ENCODE measurements around the gene GAP43.
"Not testable (repeated sequence)": the region's sequence is repeated elsewhere in the genome, so short reads cannot be mapped to it uniquely, and the experiment has no call there.

The GAP43 gene

GRCh38 chr3:115699706-115700105, 76.4 kb downstream of the GAP43 start:
- DNase-seq = peak; percentile 25

GRCh38 chr3:115702598-115702997, 79.3 kb downstream of the GAP43 start:
- no peak for DNase-seq

GRCh38 chr3:115704661-115705338, 81.5 kb downstream of the GAP43 start:
- peak; percentile 18 for DNase-seq

GRCh38 chr3:115706311-115706829, 83.1 kb downstream of the GAP43 start:
- no peak for DNase-seq

GRCh38 chr3:115708540-115708939, 85.2 kb downstream of the GAP43 start:
- no peak for DNase-seq

GRCh38 chr3:115709093-115709492, 85.8 kb downstream of the GAP43 start:
- DNase-seq = no peak

- no peak for DNase-seq
Observed at GRCh38 chr3:115709931-115710330, 86.6 kb downstream of the GAP43 start.

GRCh38 chr3:115710799-115711198, 87.5 kb downstream of the GAP43 start:
- DNase-seq = no peak

- no peak for DNase-seq
Observed at GRCh38 chr3:115712871-115713270, 89.6 kb downstream of the GAP43 start.

- DNase-seq = peak; percentile 100
Observed at GRCh38 chr3:115713284-115713683, 90.0 kb downstream of the GAP43 start.

- DNase-seq = no peak
Observed at GRCh38 chr3:115715241-115715745, 92.0 kb downstream of the GAP43 start.

GRCh38 chr3:115720983-115721382, 97.7 kb downstream of the GAP43 start:
- no peak for DNase-seq

- DNase-seq = no peak
Observed at GRCh38 chr3:115725800-115726199, 102.5 kb downstream of the GAP43 start.

GRCh38 chr3:115727135-115727534, 103.8 kb downstream of the GAP43 start:
- no peak for DNase-seq

- DNase-seq = no peak
Observed at GRCh38 chr3:115728013-115728412, 104.7 kb downstream of the GAP43 start.

- not testable (repeated sequence) for DNase-seq
Observed at GRCh38 chr3:115736341-115736740, 113.0 kb downstream of the GAP43 start.

GRCh38 chr3:115741650-115742049, 118.3 kb downstream of the GAP43 start:
- no peak for DNase-seq

GRCh38 chr3:115744516-115744915, 121.2 kb downstream of the GAP43 start:
- DNase-seq = not testable (repeated sequence)

- DNase-seq = not testable (repeated sequence)
Observed at GRCh38 chr3:115752978-115753377, 129.7 kb downstream of the GAP43 start.

GRCh38 chr3:115758076-115758763, 134.9 kb downstream of the GAP43 start:
- DNase-seq = peak; percentile 34

- no peak for DNase-seq
Observed at GRCh38 chr3:115760716-115761115, 137.4 kb downstream of the GAP43 start.

GRCh38 chr3:115761927-115762305, 138.6 kb downstream of the GAP43 start:
- no peak for DNase-seq

- DNase-seq = no peak
Observed at GRCh38 chr3:115766587-115767482, 143.5 kb downstream of the GAP43 start.

Data from NCI-H1436 (cell line).